Chondrocyte (in vitro differentiated cells): Measurements from ENCODE around the gene DLG2. TPM values are rescaled to one million over a fixed set of nuclear protein-coding genes. Genes with fewer than 3 reads are reported as not detected.

ENCODE experiments used
- DNase-seq: peaks from one replicate; pipeline ENCODE4 v3.0.0; 2021; ENCODE audit warnings: mixed read lengths, low spot score
- H3K27ac Mint-ChIP-seq: one replicate; pipeline ENCODE4 v1.8.0; 2021; ENCODE audit warnings: mild to moderate bottlenecking, moderate library complexity, mixed read lengths; ENCODE audit not compliant: unreplicated experiment
- H3K27me3 Mint-ChIP-seq: 2 replicates; pipeline ENCODE4 v1.8.0; 2021; ENCODE audit warnings: low read depth, mixed read lengths
- H3K36me3 Mint-ChIP-seq: 2 replicates; pipeline ENCODE4 v1.8.0; 2021; ENCODE audit warnings: low read depth, mixed read lengths
- H3K4me1 Mint-ChIP-seq: 2 replicates; pipeline ENCODE4 v1.8.0; 2021; ENCODE audit warnings: low read depth, mild to moderate bottlenecking, mixed read lengths
- H3K4me3 Mint-ChIP-seq: one replicate; pipeline ENCODE4 v1.8.0; 2021; ENCODE audit warnings: mild to moderate bottlenecking, moderate library complexity, mixed read lengths; ENCODE audit not compliant: unreplicated experiment
- H3K9me3 Mint-ChIP-seq: 2 replicates; pipeline ENCODE4 v1.8.0; 2021; ENCODE audit warnings: low read depth, mixed read lengths
- CTCF ChIP-seq: fragments of 200-600 bp; sonication (generic); IDR thresholded peaks from 2 replicates; pipeline ENCODE4 v1.5.0; 2021; ENCODE audit warnings: antibody characterized with exemption, mild to moderate bottlenecking, moderate library complexity
- total RNA-seq: library from RNA; stranded (reverse); gene quantifications from 3 replicates; pipeline ENCODE4 v1.2.1, GENCODE V29; 2021

The DLG2 gene
- total RNA-seq, 1 donor from 2014 or later = 1.3 TPM

- Mint-ChIP-seq H3K36me3 (no peaks in the 10 kb centered on the region), H3K27ac (no peak overlapping the region), H3K4me3 (no peak overlapping the region), H3K27me3 (peaks cover 9% of the 10 kb centered on the region), H3K4me1 (no peaks in the 10 kb centered on the region), H3K9me3 (no peaks in the 10 kb centered on the region)
- no peak for DNase-seq
- no peak for TF ChIP-seq CTCF
Measured at GRCh38 chr11:85318573-85318972, 308.6 kb downstream of the DLG2 start.

DNA sequence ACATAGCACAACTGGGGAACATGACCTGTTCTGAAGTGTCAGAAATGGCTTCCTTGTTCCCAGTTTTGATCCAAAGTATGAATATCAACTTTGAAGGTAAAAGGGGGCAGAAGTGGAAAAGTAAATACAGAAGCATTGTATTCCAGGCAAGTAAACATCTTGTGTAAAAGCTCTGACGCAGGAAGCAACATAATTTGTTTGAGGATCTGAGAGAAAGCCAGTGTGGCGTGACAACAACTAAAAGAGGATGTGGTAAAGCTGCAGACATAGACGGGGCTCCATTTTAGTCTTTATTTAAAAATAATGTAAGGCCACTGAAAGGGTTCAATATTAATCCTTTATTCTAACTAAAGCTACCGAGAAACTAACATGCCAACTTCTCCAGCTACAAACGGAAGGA, 310.2 kb downstream of the DLG2 start:
- Mint-ChIP-seq H3K27ac (no peak overlapping the region), H3K4me3 (no peak overlapping the region), H3K36me3 (no peaks in the 10 kb centered on the region), H3K9me3 (no peaks in the 10 kb centered on the region), H3K4me1 (no peaks in the 10 kb centered on the region), H3K27me3 (peaks cover 9% of the 10 kb centered on the region)
- TF ChIP-seq CTCF = no peak
- DNase-seq = no peak

GRCh38 chr11:85313741-85314140, 313.4 kb downstream of the DLG2 start:
- DNase-seq = no peak

GRCh38 chr11:85310479-85310878, 316.7 kb downstream of the DLG2 start:
- Mint-ChIP-seq H3K27me3 (peaks cover 12% of the 10 kb centered on the region), H3K4me3 (no peak overlapping the region), H3K4me1 (no peaks in the 10 kb centered on the region), H3K36me3 (no peaks in the 10 kb centered on the region), H3K27ac (no peak overlapping the region), H3K9me3 (no peaks in the 10 kb centered on the region)
- no peak for DNase-seq
- no peak for TF ChIP-seq CTCF

More at GRCh38 chr11:85313741-85314140, 313.4 kb downstream of the DLG2 start:
- H3K4me1 Mint-ChIP-seq = no peaks in the 10 kb centered on the region
- peaks cover 18% of the 10 kb centered on the region for H3K27me3 Mint-ChIP-seq
- no peaks in the 10 kb centered on the region for H3K36me3 Mint-ChIP-seq
- no peak overlapping the region for H3K4me3 Mint-ChIP-seq
- TF ChIP-seq CTCF = no peak
- H3K27ac Mint-ChIP-seq = no peak overlapping the region
- no peaks in the 10 kb centered on the region for H3K9me3 Mint-ChIP-seq

GRCh38 chr11:85307366-85307765, 319.8 kb downstream of the DLG2 start:
- no peaks in the 10 kb centered on the region for H3K36me3 Mint-ChIP-seq
- no peak overlapping the region for H3K27ac Mint-ChIP-seq
- H3K9me3 Mint-ChIP-seq = no peaks in the 10 kb centered on the region
- no peak overlapping the region for H3K4me3 Mint-ChIP-seq
- H3K27me3 Mint-ChIP-seq = peaks cover 11% of the 10 kb centered on the region
- no peak for DNase-seq
- no peak for TF ChIP-seq CTCF
- no peaks in the 10 kb centered on the region for H3K4me1 Mint-ChIP-seq
